K562 (cell line): ENCODE results near the gene MYO3B.

Experiments
- TF ChIP-seq, protein P1 (sequence below): fragments of 450-650 bp; IDR thresholded peaks from one replicate; pipeline ENCODE4 v1.6.1; 2018; ENCODE audit warnings: mild to moderate bottlenecking, moderate library complexity; ENCODE audit not compliant: partially characterized antibody
- TF ChIP-seq, protein P2 (sequence below), 3 experiments: IDR thresholded peaks in 2 of 3; conservative IDR thresholded peaks in 1 of 3; 2 replicates each; pipeline ENCODE4 v1.5.1; 2011 to 2012; ENCODE audit warnings: low read length in 3 of 3, mild to moderate bottlenecking in 3 of 3, control low read depth in 2 of 3, improper control_type of control experiment in 1 of 3, inconsistent platforms in 1 of 3, low read depth in 1 of 3, mixed read lengths in 1 of 3, moderate library complexity in 1 of 3; ENCODE audit not compliant: insufficient read depth in 2 of 3

DNA sequence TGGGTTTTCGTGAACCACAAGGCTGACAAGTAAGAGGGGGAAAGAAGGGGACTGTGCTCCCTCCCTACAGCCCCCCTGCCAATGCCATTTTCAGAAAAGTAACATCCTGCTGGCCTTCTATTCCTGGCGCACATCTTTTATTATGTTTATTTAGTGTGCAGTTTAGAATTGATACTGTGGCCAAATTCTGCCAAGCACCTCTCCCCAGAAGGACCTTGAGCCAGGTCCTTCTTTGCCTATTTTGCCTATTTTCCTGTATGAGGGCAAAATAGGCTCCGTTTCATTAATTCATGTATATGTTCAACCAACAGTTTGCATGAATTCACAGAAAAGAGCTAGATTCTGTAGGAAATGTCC is 136.0 kb downstream of the MYO3B start:
- TF ChIP-seq, protein P1, sequence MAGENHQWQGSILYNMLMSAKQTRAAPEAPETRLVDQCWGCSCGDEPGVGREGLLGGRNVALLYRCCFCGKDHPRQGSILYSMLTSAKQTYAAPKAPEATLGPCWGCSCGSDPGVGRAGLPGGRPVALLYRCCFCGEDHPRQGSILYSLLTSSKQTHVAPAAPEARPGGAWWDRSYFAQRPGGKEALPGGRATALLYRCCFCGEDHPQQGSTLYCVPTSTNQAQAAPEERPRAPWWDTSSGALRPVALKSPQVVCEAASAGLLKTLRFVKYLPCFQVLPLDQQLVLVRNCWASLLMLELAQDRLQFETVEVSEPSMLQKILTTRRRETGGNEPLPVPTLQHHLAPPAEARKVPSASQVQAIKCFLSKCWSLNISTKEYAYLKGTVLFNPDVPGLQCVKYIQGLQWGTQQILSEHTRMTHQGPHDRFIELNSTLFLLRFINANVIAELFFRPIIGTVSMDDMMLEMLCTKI = no peak
- TF ChIP-seq, protein P2, sequence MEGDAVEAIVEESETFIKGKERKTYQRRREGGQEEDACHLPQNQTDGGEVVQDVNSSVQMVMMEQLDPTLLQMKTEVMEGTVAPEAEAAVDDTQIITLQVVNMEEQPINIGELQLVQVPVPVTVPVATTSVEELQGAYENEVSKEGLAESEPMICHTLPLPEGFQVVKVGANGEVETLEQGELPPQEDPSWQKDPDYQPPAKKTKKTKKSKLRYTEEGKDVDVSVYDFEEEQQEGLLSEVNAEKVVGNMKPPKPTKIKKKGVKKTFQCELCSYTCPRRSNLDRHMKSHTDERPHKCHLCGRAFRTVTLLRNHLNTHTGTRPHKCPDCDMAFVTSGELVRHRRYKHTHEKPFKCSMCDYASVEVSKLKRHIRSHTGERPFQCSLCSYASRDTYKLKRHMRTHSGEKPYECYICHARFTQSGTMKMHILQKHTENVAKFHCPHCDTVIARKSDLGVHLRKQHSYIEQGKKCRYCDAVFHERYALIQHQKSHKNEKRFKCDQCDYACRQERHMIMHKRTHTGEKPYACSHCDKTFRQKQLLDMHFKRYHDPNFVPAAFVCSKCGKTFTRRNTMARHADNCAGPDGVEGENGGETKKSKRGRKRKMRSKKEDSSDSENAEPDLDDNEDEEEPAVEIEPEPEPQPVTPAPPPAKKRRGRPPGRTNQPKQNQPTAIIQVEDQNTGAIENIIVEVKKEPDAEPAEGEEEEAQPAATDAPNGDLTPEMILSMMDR (IDR thresholded peaks at IDR 0.05 in 2 of 3, conservative IDR thresholded peaks at IDR 0.05 in 1 of 3; ENCODE audit: insufficient read depth in 2 of 3, low read depth in 1 of 3, low read length in 3 of 3) = no peak
